CD4-positive, alpha-beta T cell (primary cell): ENCODE measurements around the gene CASS4. TPM values are rescaled to one million over a fixed set of nuclear protein-coding genes. Genes with fewer than 3 reads are reported as not detected.

Experiments used
- ATAC-seq: fragments of 200-7000 bp; cut with Tn5 transposase; one replicate; pipeline ENCODE4 v1.10.0; 2022; ENCODE audit warnings: mild to moderate bottlenecking; ENCODE audit not compliant: poor library complexity
- CTCF ChIA-PET: fragments of 350-600 bp; sonication (Branson Sonifier 250); formaldehyde crosslinking; loops from one replicate; lab custom pipeline; 2021; ENCODE audit warnings: antibody characterized with exemption, inconsistent platforms; lab: Charles Lee
- POLR2A ChIA-PET: fragments of 350-600 bp; sonication (Branson Sonifier 250); formaldehyde crosslinking; loops from one replicate; lab custom pipeline; 2021; ENCODE audit warnings: antibody characterized with exemption, inconsistent platforms; lab: Charles Lee
- DNase-seq, 14 experiments: peaks; one replicate each; pipeline ENCODE4 v3.0.0-alpha.2; 2013 to 2020; ENCODE audit warnings: mixed read lengths in 2 of 14
- H3K27ac ChIP-seq, 2 donors: one replicate each; pipeline versions ENCODE4 v1.5.1 to v1.7.0; 2013; ENCODE audit warnings: low read length in 2 of 2, low read depth in 1 of 2, mild to moderate bottlenecking in 1 of 2
- H3K27me3 ChIP-seq, 2 experiments: 1 replicate in 1 of 2; 2 replicates in 1 of 2; pipeline versions ENCODE4 v1.6.1 to v1.7.0; 2013; ENCODE audit warnings: low read length in 2 of 2, control low read depth in 1 of 2, mild to moderate bottlenecking in 1 of 2, moderate library complexity in 1 of 2; ENCODE audit not compliant: insufficient read depth in 2 of 2, control insufficient read depth in 1 of 2
- H3K36me3 ChIP-seq: one replicate; pipeline ENCODE4 v1.6.1; 2013; ENCODE audit warnings: low read length, control low read depth; ENCODE audit not compliant: insufficient read depth
- H3K4me1 ChIP-seq: one replicate; pipeline ENCODE4 v1.6.1; 2013; ENCODE audit warnings: low read length, control low read depth; ENCODE audit not compliant: insufficient read depth
- H3K4me3 ChIP-seq: one replicate; pipeline ENCODE4 v1.5.1; 2013; ENCODE audit warnings: mild to moderate bottlenecking, low read length, moderate library complexity
- H3K9me3 ChIP-seq, 2 experiments: 1 replicate in 1 of 2; 2 replicates in 1 of 2; pipeline versions ENCODE4 v1.6.1 to v1.7.0; 2013; ENCODE audit warnings: low read length in 2 of 2, mild to moderate bottlenecking in 2 of 2, control low read depth in 1 of 2, moderate library complexity in 1 of 2; ENCODE audit not compliant: control insufficient read depth in 1 of 2, insufficient read depth in 1 of 2
- H3K27ac Mint-ChIP-seq: one replicate; pipeline ENCODE4 v1.8.0; 2020; ENCODE audit warnings: mixed read lengths
- H3K27me3 Mint-ChIP-seq: one replicate; pipeline ENCODE4 v1.8.0; 2021; ENCODE audit warnings: mixed read lengths
- H3K36me3 Mint-ChIP-seq: one replicate; pipeline ENCODE4 v1.8.0; 2021; ENCODE audit warnings: low read depth, mixed read lengths
- H3K4me1 Mint-ChIP-seq: one replicate; pipeline ENCODE4 v1.8.0; 2021; ENCODE audit warnings: low read depth, mixed read lengths
- H3K4me3 Mint-ChIP-seq: one replicate; pipeline ENCODE4 v1.8.0; 2020; ENCODE audit warnings: mild to moderate bottlenecking, mixed read lengths
- H3K9me3 Mint-ChIP-seq: one replicate; pipeline ENCODE4 v1.8.0; 2020; ENCODE audit warnings: mixed read lengths
- intact Hi-C, 2 experiments: fragments of 100-400 bp; cut with DNase I in 1 of 2; cut with micrococcal nuclease in 1 of 2; formaldehyde crosslinking; loops; one replicate each; pipeline versions ENCODE4 v1.15.1 to v1.9.0; 2023 to 2025; cut with DNase I, micrococcal nuclease
- polyA plus RNA-seq, 2 donors: library from polyadenylated mRNA; unstranded; fragments of 120-200 nt; gene quantifications; one replicate each; pipeline ENCODE4 v1.2.1, GENCODE V29; 2013
- total RNA-seq, 174 experiments: library from RNA in 2 of 174; stranded (reverse) in 2 of 174; gene quantifications; one replicate each; pipeline ENCODE4 v1.2.3 and lab custom pipeline; 2021 to 2026
- TF ChIP-seq, protein P1 (sequence below): fragments of 200-600 bp; IDR thresholded peaks from one replicate; pipeline ENCODE4 v1.8.0; 2022; ENCODE audit warnings: antibody characterized with exemption, mild to moderate bottlenecking

CASS4 gene
- total RNA-seq (10 to 100 TPM; 37.0 to 39.8 TPM), total RNA-seq (lab: John Stamatoyannopoulos, UW) (1.5 to 70.7 (median 15.4) reads per million in 172 experiments)
- 9.2 TPM for polyA plus RNA-seq (2013, experiment 1 of 2)
- polyA plus RNA-seq (2013, experiment 2 of 2): 15.1 TPM

- Mint-ChIP-seq H3K9me3 (no peaks in the 10 kb centered on the region), H3K27me3 (no peaks in the 10 kb centered on the region), H3K4me3 (peak within 1 kb of the TSS; percentile 95), H3K27ac (peak within 1 kb of the TSS; percentile 91), H3K36me3 (peaks cover 40% of the 10 kb centered on the region), H3K4me1 (peaks cover 59% of the 10 kb centered on the region)
- ATAC-seq (peak; percentile 83), DNase-seq (peak in 9 of 14 experiments; percentile 17 to 79 (median 49))
- POLR2A ChIA-PET: interaction anchor here (0.6 to 3.8 kb wide), 22 partner anchors 8 to 986 kb away, joined by 3 to 45 read pairs (median 5); partner anchors contain the start of genes AURKA, CSTF1, FAM210B and RTF2
- peak within 1 kb of the TSS; percentile 62 for H3K4me3 ChIP-seq
- H3K9me3 ChIP-seq: no peaks in the 10 kb centered on the region
- peaks cover 11% of the 10 kb centered on the region for H3K36me3 ChIP-seq
- TF ChIP-seq, protein P1, sequence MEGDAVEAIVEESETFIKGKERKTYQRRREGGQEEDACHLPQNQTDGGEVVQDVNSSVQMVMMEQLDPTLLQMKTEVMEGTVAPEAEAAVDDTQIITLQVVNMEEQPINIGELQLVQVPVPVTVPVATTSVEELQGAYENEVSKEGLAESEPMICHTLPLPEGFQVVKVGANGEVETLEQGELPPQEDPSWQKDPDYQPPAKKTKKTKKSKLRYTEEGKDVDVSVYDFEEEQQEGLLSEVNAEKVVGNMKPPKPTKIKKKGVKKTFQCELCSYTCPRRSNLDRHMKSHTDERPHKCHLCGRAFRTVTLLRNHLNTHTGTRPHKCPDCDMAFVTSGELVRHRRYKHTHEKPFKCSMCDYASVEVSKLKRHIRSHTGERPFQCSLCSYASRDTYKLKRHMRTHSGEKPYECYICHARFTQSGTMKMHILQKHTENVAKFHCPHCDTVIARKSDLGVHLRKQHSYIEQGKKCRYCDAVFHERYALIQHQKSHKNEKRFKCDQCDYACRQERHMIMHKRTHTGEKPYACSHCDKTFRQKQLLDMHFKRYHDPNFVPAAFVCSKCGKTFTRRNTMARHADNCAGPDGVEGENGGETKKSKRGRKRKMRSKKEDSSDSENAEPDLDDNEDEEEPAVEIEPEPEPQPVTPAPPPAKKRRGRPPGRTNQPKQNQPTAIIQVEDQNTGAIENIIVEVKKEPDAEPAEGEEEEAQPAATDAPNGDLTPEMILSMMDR: no peak
- CTCF ChIA-PET: interaction anchor here (1.6 to 1.9 kb wide), 3 partner anchors 15 to 57 kb away, joined by 3 to 6 read pairs (median 5); partner anchors contain the start of gene RTF2
- peaks cover 45% of the 10 kb centered on the region for H3K4me1 ChIP-seq
- peak within 1 kb of the TSS; percentile 50 to 79 for H3K27ac ChIP-seq
- H3K27me3 ChIP-seq: no peaks in the 10 kb centered on the region
- intact Hi-C loops: loop anchor here in 1 of 2 experiments (1.0 to 2.0 kb wide), 4 partner anchors 20 to 56 kb away; partner anchors contain the start of genes AURKA, CSTF1 and RTF2
Observed at GRCh38 chr20:56411759-56412472, at the start of gene CASS4. CASS4 (plus strand) TSS chr20:56412260; CDS start chr20:56412459, 199 bp downstream.

DNA sequence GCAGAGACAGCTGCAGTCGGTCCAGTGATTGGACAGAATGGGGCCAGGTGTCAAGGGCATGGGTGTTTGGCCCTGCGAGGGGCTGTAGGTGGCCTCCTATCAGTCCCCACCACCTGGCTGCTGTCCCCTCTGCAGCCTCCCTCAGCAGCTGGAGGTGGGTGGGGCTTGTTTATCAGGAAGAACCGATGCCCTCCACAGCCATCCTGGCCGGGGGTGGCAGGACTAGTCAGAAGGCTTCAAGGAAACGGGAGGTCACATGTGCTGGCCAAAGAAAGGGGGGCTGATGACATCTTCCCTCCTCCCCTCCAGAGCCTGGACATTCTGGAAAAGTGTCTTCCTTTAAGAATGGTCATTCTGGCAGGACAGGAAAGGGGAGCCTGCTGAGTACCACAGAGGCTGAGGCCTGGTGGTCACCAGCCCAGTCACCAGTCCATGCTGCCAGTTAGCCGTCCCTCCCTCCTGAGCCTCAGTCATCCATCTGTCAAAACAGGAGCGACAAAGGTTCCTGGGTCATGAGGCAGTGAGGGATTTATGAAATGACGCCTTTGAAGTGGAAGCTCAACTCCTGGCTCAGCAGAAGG lies 49.1 kb upstream of the CASS4 start:
- H3K4me1 ChIP-seq: peaks cover 21% of the 10 kb centered on the region
- no peak overlapping the region for H3K4me3 ChIP-seq
- Mint-ChIP-seq H3K36me3 (peaks cover 37% of the 10 kb centered on the region), H3K9me3 (no peaks in the 10 kb centered on the region), H3K4me1 (peaks cover 26% of the 10 kb centered on the region), H3K27me3 (no peaks in the 10 kb centered on the region), H3K27ac (no peak overlapping the region), H3K4me3 (no peak overlapping the region)
- TF ChIP-seq, protein P1: no peak
- ChIA-PET CTCF (no interaction called here), POLR2A (interaction anchor here (0.7 kb wide), 1 partner anchor 10 kb away, joined by 4 read pairs; no protein-coding TSS in a partner anchor)
- no peaks in the 10 kb centered on the region for H3K9me3 ChIP-seq
- no peak overlapping the region for H3K27ac ChIP-seq
- no peak for ATAC-seq
- peaks cover 14% of the 10 kb centered on the region for H3K36me3 ChIP-seq
- intact Hi-C loops: no loop called here
- no peak for DNase-seq
- H3K27me3 ChIP-seq: no peaks in the 10 kb centered on the region

DNA sequence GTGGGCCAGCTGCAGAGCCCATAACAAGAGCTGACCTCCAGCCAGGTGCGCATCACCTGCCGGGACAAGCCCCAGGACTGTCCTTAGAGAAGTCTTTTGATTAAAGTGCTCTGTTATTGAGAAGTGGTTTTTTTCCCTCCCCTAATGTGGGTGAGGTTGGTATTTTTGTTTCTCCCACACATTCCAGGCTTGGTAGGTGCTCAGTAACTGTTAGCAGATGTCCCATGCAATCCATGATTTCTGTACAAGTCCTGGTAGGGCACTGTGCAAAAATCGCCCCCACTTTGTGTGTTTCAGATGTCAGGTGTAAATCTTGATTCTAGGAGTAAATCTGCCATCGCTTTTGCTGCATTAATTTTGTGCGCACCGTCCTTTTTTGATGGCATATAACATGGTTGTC lies 48.6 kb upstream of the CASS4 start:
- no peaks in the 10 kb centered on the region for H3K9me3 ChIP-seq
- Mint-ChIP-seq H3K4me1 (peaks cover 20% of the 10 kb centered on the region), H3K36me3 (peaks cover 41% of the 10 kb centered on the region), H3K4me3 (peak overlapping the region; percentile 15), H3K9me3 (no peaks in the 10 kb centered on the region), H3K27me3 (no peaks in the 10 kb centered on the region), H3K27ac (no peak overlapping the region)
- intact Hi-C loops: no loop called here
- ChIA-PET CTCF (no interaction called here), POLR2A (interaction anchor here (0.7 kb wide), 1 partner anchor 10 kb away, joined by 4 read pairs; no protein-coding TSS in a partner anchor)
- peaks cover 20% of the 10 kb centered on the region for H3K4me1 ChIP-seq
- TF ChIP-seq, protein P1: no peak
- no peak for ATAC-seq
- no peaks in the 10 kb centered on the region for H3K27me3 ChIP-seq
- DNase-seq: no peak
- no peak overlapping the region for H3K4me3 ChIP-seq
- no peak overlapping the region for H3K27ac ChIP-seq
- H3K36me3 ChIP-seq: peaks cover 16% of the 10 kb centered on the region
